ENCODE results near the gene SLC27A5. TPM values are rescaled to one million over a fixed set of nuclear protein-coding genes. Genes with fewer than 3 reads are reported as not detected.
A peak's percentile ranks its signal among the peaks of the same experiment; 100 is the strongest.

SLC27A5 gene
- total and polyA plus RNA-seq, 2 of the 13 experiments (the other 11 are each of a cell fraction or from before 2014, with no cell fraction given) = 30.3 to 40.2 TPM

DNA sequence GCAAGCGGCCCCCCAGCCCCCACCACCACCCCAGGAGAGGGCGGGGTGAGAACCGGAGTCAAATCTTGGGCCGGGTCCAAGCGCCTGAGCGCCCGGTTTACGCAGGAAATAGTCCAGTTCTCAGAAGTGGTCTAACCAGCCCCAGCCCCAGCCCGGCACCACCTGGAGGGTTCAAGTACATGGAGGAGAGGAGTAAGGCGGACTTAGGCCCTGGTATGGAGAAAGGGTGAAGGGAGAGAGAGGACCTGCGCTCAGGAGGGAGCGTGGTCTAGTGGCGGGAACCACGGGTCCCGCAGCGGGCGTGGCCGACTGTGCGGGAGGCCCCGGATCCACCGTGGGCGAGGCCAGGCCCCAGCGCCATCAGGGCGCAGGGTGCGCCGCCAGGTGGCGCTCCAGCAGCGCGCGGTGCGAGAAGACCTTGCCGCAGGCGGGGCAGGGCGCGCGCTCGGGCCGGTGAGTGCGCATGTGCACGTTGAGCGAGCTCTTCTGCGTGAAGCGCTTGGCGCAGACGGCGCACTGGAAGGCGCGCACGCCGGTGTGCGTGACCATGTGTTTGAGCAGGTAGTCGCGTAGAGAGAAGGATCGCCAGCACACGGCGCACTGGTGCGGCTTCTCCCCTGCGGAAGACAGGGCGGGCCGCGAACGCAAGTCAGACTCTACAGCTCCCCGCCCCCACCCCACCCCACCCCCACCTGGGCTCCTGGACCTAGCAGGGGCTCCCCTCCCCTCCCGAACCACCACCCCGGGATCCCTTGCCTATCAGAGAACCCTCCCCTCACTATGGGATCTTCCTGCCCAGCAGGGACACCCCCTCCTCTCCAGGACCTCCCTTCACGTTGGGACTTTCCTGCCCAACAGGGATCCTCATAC is 2.1 kb upstream of the SLC27A5 start (continued):
- TF ChIP-seq TSC22D2 (CRISPR knock-in tag; IDR thresholded peaks at IDR 0.05; ENCODE audit: borderline replicate concordance) (no peak; the same call in 1 of the 2 replicates), RXRA (CRISPR knock-in tag; IDR thresholded peaks at IDR 0.05) (0 out of 2 replicates have a peak, but pooled peaks have one; percentile 32), EEA1 (CRISPR knock-in tag; IDR thresholded peaks at IDR 0.05; ENCODE audit: borderline replicate concordance) (peak; percentile 79; the same call in 1 of the 2 replicates), HES4 (CRISPR knock-in tag; IDR thresholded peaks at IDR 0.05; ENCODE audit: borderline replicate concordance) (peak; percentile 88), ZNF549 (CRISPR knock-in tag; IDR thresholded peaks at IDR 0.05) (no peak), ZNF232 (CRISPR knock-in tag; IDR thresholded peaks at IDR 0.05; ENCODE audit: borderline replicate concordance) (no peak), ZNF180 (CRISPR knock-in tag; IDR thresholded peaks at IDR 0.05; ENCODE audit: borderline replicate concordance, low read depth) (0 out of 2 replicates have a peak, but pooled peaks have one; percentile 47), RAD21 (CRISPR knock-in tag; IDR thresholded peaks at IDR 0.05) (peak; percentile 97), ZSCAN31 (CRISPR knock-in tag; IDR thresholded peaks at IDR 0.05; ENCODE audit: low read depth) (peak; percentile 87), NAIF1 (CRISPR knock-in tag; IDR thresholded peaks at IDR 0.05; ENCODE audit: borderline replicate concordance) (peak; percentile 98), ZNF280B (CRISPR knock-in tag; IDR thresholded peaks at IDR 0.05; ENCODE audit: borderline replicate concordance) (0 out of 2 replicates have a peak, but pooled peaks have one; percentile 48), ZZZ3 (CRISPR knock-in tag; IDR thresholded peaks at IDR 0.05; ENCODE audit: borderline replicate concordance) (peak; percentile 89), ZNF740 (CRISPR knock-in tag; IDR thresholded peaks at IDR 0.05) (no peak), CEBPB (IDR thresholded peaks at IDR 0.05; ENCODE audit: borderline replicate concordance, low read depth, low read length) (no peak), ZFP41 (CRISPR knock-in tag; IDR thresholded peaks at IDR 0.05; ENCODE audit: borderline replicate concordance) (no peak), ARNT (IDR thresholded peaks at IDR 0.05) (no peak), FOXA1 (IDR thresholded peaks at IDR 0.05) (no peak), FOXA1 (CRISPR knock-in tag; IDR thresholded peaks at IDR 0.05) (peak; percentile 30; the same call in 1 of the 2 replicates), MBNL3 (CRISPR knock-in tag; conservative IDR thresholded peaks at IDR 0.05) (no peak), RFX3 (CRISPR knock-in tag; IDR thresholded peaks at IDR 0.05) (no peak), CC2D1A (CRISPR knock-in tag; IDR thresholded peaks at IDR 0.05) (no peak), ZNF33B (CRISPR knock-in tag; IDR thresholded peaks at IDR 0.05) (no peak; the same call in 1 of the 2 replicates)
- TF ChIP-seq, protein P1, sequence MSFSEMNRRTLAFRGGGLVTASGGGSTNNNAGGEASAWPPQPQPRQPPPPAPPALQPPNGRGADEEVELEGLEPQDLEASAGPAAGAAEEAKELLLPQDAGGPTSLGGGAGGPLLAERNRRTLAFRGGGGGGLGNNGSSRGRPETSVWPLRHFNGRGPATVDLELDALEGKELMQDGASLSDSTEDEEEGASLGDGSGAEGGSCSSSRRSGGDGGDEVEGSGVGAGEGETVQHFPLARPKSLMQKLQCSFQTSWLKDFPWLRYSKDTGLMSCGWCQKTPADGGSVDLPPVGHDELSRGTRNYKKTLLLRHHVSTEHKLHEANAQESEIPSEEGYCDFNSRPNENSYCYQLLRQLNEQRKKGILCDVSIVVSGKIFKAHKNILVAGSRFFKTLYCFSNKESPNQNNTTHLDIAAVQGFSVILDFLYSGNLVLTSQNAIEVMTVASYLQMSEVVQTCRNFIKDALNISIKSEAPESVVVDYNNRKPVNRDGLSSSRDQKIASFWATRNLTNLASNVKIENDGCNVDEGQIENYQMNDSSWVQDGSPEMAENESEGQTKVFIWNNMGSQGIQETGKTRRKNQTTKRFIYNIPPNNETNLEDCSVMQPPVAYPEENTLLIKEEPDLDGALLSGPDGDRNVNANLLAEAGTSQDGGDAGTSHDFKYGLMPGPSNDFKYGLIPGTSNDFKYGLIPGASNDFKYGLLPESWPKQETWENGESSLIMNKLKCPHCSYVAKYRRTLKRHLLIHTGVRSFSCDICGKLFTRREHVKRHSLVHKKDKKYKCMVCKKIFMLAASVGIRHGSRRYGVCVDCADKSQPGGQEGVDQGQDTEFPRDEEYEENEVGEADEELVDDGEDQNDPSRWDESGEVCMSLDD (CRISPR knock-in tag; IDR thresholded peaks at IDR 0.05; ENCODE audit: borderline replicate concordance) = no peak
- TF ChIP-seq, protein P2, sequence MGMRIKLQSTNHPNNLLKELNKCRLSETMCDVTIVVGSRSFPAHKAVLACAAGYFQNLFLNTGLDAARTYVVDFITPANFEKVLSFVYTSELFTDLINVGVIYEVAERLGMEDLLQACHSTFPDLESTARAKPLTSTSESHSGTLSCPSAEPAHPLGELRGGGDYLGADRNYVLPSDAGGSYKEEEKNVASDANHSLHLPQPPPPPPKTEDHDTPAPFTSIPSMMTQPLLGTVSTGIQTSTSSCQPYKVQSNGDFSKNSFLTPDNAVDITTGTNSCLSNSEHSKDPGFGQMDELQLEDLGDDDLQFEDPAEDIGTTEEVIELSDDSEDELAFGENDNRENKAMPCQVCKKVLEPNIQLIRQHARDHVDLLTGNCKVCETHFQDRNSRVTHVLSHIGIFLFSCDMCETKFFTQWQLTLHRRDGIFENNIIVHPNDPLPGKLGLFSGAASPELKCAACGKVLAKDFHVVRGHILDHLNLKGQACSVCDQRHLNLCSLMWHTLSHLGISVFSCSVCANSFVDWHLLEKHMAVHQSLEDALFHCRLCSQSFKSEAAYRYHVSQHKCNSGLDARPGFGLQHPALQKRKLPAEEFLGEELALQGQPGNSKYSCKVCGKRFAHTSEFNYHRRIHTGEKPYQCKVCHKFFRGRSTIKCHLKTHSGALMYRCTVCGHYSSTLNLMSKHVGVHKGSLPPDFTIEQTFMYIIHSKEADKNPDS (CRISPR knock-in tag; IDR thresholded peaks at IDR 0.05) = no peak

Measured in HepG2 (cell line).